Right lobe of liver (tissue), 4 donors: ENCODE measurements around the gene APLP2.

Source experiments
- CTCF ChIP-seq, 4 donors: fragments of 200-600 bp in 3 of 4; fragments of 450-650 bp in 1 of 4; IDR thresholded peaks; one replicate each; pipeline versions ENCODE4 v1.5.1 to v1.8.0; 2016 to 2022; ENCODE audit warnings: antibody characterized with exemption in 4 of 4, mild to moderate bottlenecking in 2 of 4
- POLR2A ChIP-seq: fragments of 450-650 bp; IDR thresholded peaks from one replicate; pipeline ENCODE4 v1.6.1; 2017; ENCODE audit warnings: antibody characterized with exemption, mild to moderate bottlenecking
- donor health status: DM: no; HTN: no; CAD: no.
- donor health status: DM: no; HTN: no; CAD: no.
- donor health status: DM: no; HTN: yes; CAD: no.

GRCh38 chr11:130100381-130101095 lies 30.8 kb downstream of the APLP2 start:
- no peak for TF ChIP-seq CTCF (IDR thresholded peaks at IDR 0.05)
- TF ChIP-seq POLR2A = no peak
